SK-N-SH treated with all-trans-retinoic acid at 6 μM for 48 hours (cell line): ENCODE results near the gene NEB.
A peak's percentile ranks its signal among the peaks of the same experiment; 100 is the strongest.

Experiments
- ATAC-seq: fragments of 200-7000 bp; cut with Tn5 transposase; 3 replicates; pipeline ENCODE4 v1.9.1; 2020; ENCODE audit warnings: mild to moderate bottlenecking, moderate library complexity
- ARNTL ChIP-seq: fragments of 450-650 bp; formaldehyde crosslinking; IDR thresholded peaks from 2 replicates; pipeline ENCODE4 v1.5.0; 2020; ENCODE audit warnings: low read depth, mild to moderate bottlenecking, moderate library complexity, borderline replicate concordance
- BACH2 ChIP-seq: fragments of 250-450 bp; sonication (Bioruptor Pico); IDR thresholded peaks from 2 replicates; pipeline ENCODE4 v1.9.0; 2021; ENCODE audit warnings: mild to moderate bottlenecking, borderline replicate concordance
- CREB5 ChIP-seq: fragments of 250-450 bp; sonication (Bioruptor Pico); IDR thresholded peaks from 2 replicates; pipeline ENCODE4 v1.5.1; 2020; ENCODE audit warnings: low read depth, mild to moderate bottlenecking, moderate library complexity
- ESRRG ChIP-seq: fragments of 250-450 bp; sonication (Bioruptor Pico); IDR thresholded peaks from 2 replicates; pipeline ENCODE4 v1.6.1; 2021; ENCODE audit warnings: mild to moderate bottlenecking
- GLIS3 ChIP-seq: fragments of 250-450 bp; sonication (Bioruptor Pico); IDR thresholded peaks from 2 replicates; pipeline ENCODE4 v1.5.0; 2020; ENCODE audit warnings: mild to moderate bottlenecking, moderate library complexity
- ISL1 ChIP-seq: fragments of 250-450 bp; sonication (Bioruptor Pico); IDR thresholded peaks from 2 replicates; pipeline ENCODE4 v2.1.2; 2022; ENCODE audit warnings: mild to moderate bottlenecking, moderate library complexity
- OSR1 ChIP-seq: fragments of 250-450 bp; sonication (Bioruptor Pico); IDR thresholded peaks from 2 replicates; pipeline ENCODE4 v1.8.0; 2022; ENCODE audit warnings: moderate library complexity, mild to moderate bottlenecking, inconsistent platforms
- POU6F1 ChIP-seq: fragments of 250-450 bp; sonication (Bioruptor Pico); IDR thresholded peaks from 2 replicates; pipeline ENCODE4 v1.8.0; 2021; ENCODE audit warnings: low read depth, mild to moderate bottlenecking, moderate library complexity, borderline replicate concordance
- PPARA ChIP-seq: fragments of 250-450 bp; sonication (Bioruptor Pico); IDR thresholded peaks from 2 replicates; pipeline ENCODE4 v1.5.0; 2020; ENCODE audit warnings: mild to moderate bottlenecking, borderline replicate concordance
- RARB ChIP-seq: fragments of 250-450 bp; sonication (Bioruptor Pico); IDR thresholded peaks from 2 replicates; pipeline ENCODE4 v1.8.0; 2021; ENCODE audit warnings: mild to moderate bottlenecking, moderate library complexity
- SNAI2 ChIP-seq: fragments of 250-450 bp; sonication (Bioruptor Pico); IDR thresholded peaks from 2 replicates; pipeline ENCODE4 v1.5.0; 2020; ENCODE audit warnings: mild to moderate bottlenecking, moderate library complexity
- TCF4 ChIP-seq: fragments of 250-450 bp; sonication (Bioruptor Pico); IDR thresholded peaks from 2 replicates; pipeline ENCODE4 v1.8.0; 2021; ENCODE audit warnings: mild to moderate bottlenecking, moderate library complexity, borderline replicate concordance
- TOX ChIP-seq: fragments of 250-450 bp; sonication (Bioruptor Pico); IDR thresholded peaks from 2 replicates; pipeline ENCODE4 v1.8.0; 2021; ENCODE audit warnings: mild to moderate bottlenecking, moderate library complexity, borderline replicate concordance
- TSHZ2 ChIP-seq: fragments of 250-450 bp; sonication (Bioruptor Pico); IDR thresholded peaks from 2 replicates; pipeline ENCODE4 v1.5.0; 2020; ENCODE audit warnings: mild to moderate bottlenecking, moderate library complexity
- ZC3H10 ChIP-seq: fragments of 250-450 bp; sonication (Bioruptor Pico); IDR thresholded peaks from 2 replicates; pipeline ENCODE4 v1.5.1; 2021; ENCODE audit warnings: mild to moderate bottlenecking, moderate library complexity
- ZFP3 ChIP-seq: fragments of 250-450 bp; sonication (Bioruptor Pico); IDR thresholded peaks from 2 replicates; pipeline ENCODE4 v1.5.0; 2020; ENCODE audit warnings: mild to moderate bottlenecking, moderate library complexity
- ZFP30 ChIP-seq: fragments of 450-650 bp; formaldehyde crosslinking; IDR thresholded peaks from 2 replicates; pipeline ENCODE4 v1.5.0; 2022; ENCODE audit warnings: mild to moderate bottlenecking, moderate library complexity
- ZNF565 ChIP-seq: fragments of 450-650 bp; formaldehyde crosslinking; conservative IDR thresholded peaks from 2 replicates; pipeline ENCODE4 v1.5.0; 2020; ENCODE audit warnings: low read depth, mild to moderate bottlenecking, moderate library complexity
- ZNF70 ChIP-seq: fragments of 450-650 bp; formaldehyde crosslinking; IDR thresholded peaks from 2 replicates; pipeline ENCODE4 v1.5.0; 2020; ENCODE audit warnings: mild to moderate bottlenecking, moderate library complexity
- ZNF8 ChIP-seq: fragments of 450-650 bp; formaldehyde crosslinking; IDR thresholded peaks from 2 replicates; pipeline ENCODE4 v1.5.0; 2020; ENCODE audit warnings: mild to moderate bottlenecking, moderate library complexity
- TF ChIP-seq, protein P1 (sequence below): fragments of 250-450 bp; sonication (Bioruptor Pico); IDR thresholded peaks from 2 replicates; pipeline ENCODE4 v1.8.0; 2020; ENCODE audit warnings: mild to moderate bottlenecking, moderate library complexity, borderline replicate concordance

Gene NEB

GRCh38 chr2:151544449-151544848 lies 189.8 kb downstream of the NEB start:
- peak; percentile 24; the same call in 2 of the 3 replicates for ATAC-seq
- TF ChIP-seq TSHZ2 (no peak), PPARA (CRISPR knock-in tag) (no peak), POU6F1 (no peak), CREB5 (CRISPR knock-in tag) (no peak), RARB (CRISPR knock-in tag) (no peak), ZNF8 (CRISPR knock-in tag) (no peak), ZFP3 (CRISPR knock-in tag) (no peak), ZNF70 (CRISPR knock-in tag) (no peak), SNAI2 (CRISPR knock-in tag) (no peak), ESRRG (no peak), ARNTL (CRISPR knock-in tag) (no peak), ZNF565 (CRISPR knock-in tag) (no peak), ZFP30 (CRISPR knock-in tag) (no peak), TOX (CRISPR knock-in tag) (no peak), BACH2 (CRISPR knock-in tag) (no peak), OSR1 (CRISPR knock-in tag) (no peak), ZC3H10 (no peak), GLIS3 (CRISPR knock-in tag) (no peak)

GRCh38 chr2:151543876-151544275 lies 190.4 kb downstream of the NEB start:
- ATAC-seq = peak; percentile 58

More at GRCh38 chr2:151543876-151544275, 190.4 kb downstream of the NEB start:
- no peak for TF ChIP-seq GLIS3 (CRISPR knock-in tag)
- no peak for TF ChIP-seq OSR1 (CRISPR knock-in tag)
- TF ChIP-seq TOX (CRISPR knock-in tag) = no peak
- no peak for TF ChIP-seq ISL1
- TF ChIP-seq SNAI2 (CRISPR knock-in tag) = no peak
- TF ChIP-seq POU6F1 = no peak
- TF ChIP-seq CREB5 (CRISPR knock-in tag) = no peak
- TF ChIP-seq ZNF565 (CRISPR knock-in tag) = no peak
- no peak for TF ChIP-seq ZNF70 (CRISPR knock-in tag)
- no peak for TF ChIP-seq ESRRG
- TF ChIP-seq, protein P1, sequence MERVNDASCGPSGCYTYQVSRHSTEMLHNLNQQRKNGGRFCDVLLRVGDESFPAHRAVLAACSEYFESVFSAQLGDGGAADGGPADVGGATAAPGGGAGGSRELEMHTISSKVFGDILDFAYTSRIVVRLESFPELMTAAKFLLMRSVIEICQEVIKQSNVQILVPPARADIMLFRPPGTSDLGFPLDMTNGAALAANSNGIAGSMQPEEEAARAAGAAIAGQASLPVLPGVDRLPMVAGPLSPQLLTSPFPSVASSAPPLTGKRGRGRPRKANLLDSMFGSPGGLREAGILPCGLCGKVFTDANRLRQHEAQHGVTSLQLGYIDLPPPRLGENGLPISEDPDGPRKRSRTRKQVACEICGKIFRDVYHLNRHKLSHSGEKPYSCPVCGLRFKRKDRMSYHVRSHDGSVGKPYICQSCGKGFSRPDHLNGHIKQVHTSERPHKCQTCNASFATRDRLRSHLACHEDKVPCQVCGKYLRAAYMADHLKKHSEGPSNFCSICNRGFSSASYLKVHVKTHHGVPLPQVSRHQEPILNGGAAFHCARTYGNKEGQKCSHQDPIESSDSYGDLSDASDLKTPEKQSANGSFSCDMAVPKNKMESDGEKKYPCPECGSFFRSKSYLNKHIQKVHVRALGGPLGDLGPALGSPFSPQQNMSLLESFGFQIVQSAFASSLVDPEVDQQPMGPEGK = no peak
- no peak for TF ChIP-seq TCF4 (CRISPR knock-in tag)
- TF ChIP-seq ZNF8 (CRISPR knock-in tag) = no peak
- no peak for TF ChIP-seq RARB (CRISPR knock-in tag)
- TF ChIP-seq, all 23 proteins: peak for 0
